ENCODE measurements around the gene SLC35A2.

The SLC35A2 gene

GRCh38 chrX:48911412-48912182, at the start of gene SLC35A2:
Gene SLC35A2 (minus strand): TSS chrX:48911646. CDS start chrX:48911636, 10 bp downstream.
- peak; percentile 80 for DNase-seq (ENCODE audit: low read depth)

DNA sequence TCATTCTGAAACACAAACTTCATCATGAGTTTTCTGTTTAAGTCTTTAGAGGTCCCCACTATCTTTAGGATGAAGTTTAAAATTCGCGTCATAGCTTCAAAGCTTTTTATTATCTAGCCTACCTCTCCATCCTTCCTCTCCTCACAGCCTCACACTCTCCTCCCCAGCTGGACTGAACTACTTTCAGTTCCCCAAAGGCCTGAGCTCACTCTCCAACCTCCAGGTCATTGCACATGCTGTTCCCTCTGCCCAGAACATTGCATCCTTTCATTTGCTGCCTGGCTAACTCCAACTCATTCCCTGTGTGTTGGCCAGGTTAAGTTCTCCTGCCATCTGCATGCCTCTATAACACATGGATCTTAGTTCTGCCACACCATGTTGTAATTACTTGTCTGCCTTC, 48.8 kb upstream of the SLC35A2 start:
- DNase-seq (ENCODE audit: low read depth): no peak

- DNase-seq (ENCODE audit: low read depth): no peak
Measured at GRCh38 chrX:48958635-48959094, 47.2 kb upstream of the SLC35A2 start.

DNA sequence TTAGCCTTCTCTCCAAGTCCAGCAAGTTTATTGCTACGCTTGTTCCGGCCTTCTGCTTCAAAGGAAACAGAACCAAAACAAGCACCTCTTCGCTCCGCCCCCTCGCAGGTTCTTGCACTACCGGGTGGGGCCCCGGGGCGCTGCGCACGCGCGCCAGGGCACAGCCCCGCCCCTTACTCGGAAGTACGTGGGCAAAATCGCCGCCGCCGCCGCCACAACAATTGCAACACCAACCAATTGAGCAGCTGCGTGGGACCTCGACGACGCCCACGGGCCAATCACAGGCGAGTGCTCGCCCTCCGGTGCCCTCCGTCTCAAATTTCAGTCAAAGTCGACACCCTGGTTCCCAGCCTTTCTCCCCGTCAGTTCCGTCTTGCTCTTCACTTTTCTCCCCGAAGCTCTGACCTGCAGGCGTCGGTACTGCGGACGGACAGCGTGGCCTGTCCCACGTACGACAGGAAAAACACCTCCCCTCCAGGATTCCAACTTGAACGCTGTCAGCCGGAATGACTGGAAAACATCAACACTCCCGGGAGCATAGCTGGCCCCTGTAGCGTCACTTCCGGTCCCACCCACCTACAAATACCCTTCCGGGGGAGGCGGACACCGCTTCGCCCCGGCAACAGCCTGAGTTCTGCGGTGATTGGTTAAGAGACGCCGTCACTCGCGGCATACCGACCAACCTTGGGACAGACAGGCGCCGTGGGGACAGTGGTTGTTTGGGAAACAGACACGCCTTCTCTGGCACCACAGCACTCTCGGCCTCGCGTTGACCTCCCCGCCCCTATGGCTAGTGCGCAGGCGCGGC, 46.6 kb upstream of the SLC35A2 start:
- DNase-seq (ENCODE audit: low read depth): peak; percentile 88

DNA sequence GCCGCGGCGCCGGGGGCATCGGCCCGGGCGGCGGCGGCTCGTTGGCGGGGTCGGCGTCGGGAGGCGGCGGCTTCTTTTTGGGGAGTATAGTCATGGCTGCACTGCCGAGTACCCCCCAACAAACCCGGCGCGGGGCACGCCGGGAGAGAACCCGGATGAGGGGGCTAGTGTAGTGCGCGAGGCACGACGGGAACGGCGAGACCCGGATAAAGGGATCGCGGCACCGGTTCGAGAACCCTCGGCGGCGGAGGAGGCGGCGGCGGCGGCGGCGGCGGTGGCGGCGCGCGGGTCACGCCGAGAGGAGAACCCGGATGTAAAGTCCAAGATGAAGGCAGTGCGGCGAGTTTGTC, 46.0 kb upstream of the SLC35A2 start, which contains the start of gene OTUD5:
OTUD5 (minus strand) TSS at position 131 of the 350 bp plus-strand sequence; CDS start at position 94, 37 bp downstream.
- DNase-seq (ENCODE audit: low read depth): peak; percentile 66

- no peak for DNase-seq (ENCODE audit: low read depth)
Measured at GRCh38 chrX:48956728-48957414, 45.4 kb upstream of the SLC35A2 start.

DNA sequence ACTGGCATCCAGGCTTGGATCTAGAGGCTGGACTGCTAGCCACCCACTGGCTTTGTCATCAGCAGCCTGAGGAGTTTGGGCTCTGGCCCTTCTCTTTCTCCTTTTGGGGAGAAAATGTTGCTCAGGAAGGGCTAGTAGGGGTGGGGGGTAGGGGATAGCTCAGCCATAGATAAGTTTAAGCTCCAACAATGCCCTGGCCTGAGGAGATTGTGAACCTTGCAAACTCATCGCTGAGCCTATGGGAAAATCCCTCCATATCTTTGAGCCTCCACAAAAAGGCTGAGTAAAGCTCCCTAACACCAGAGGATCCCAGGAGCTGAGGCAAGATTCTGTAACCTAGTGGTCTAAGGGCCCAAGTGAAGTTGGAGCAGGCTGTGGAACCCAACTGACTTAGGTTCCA, 37.1 kb upstream of the SLC35A2 start:
- no peak for DNase-seq (ENCODE audit: low read depth)

GRCh38 chrX:48945517-48946348, 34.3 kb upstream of the SLC35A2 start:
- DNase-seq (ENCODE audit: low read depth): no peak

DNA sequence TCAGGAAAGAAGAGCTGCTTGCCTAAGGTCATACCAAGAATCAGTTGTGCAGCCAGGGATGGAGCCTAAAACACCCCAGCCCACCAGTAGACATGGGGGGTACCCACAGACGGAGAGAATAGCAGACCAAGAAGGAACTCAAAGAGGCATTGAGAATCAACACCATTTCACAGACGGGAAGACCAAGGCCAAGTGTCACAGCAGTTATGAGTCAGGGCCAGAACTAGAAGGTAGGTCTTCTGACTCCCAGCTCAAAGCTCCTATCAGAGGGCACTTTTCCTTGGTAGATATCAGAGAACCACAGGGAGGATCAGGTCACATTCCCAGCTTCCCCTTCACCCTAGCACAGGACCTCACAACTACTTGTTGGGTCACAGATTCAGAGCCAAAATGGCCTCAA, 31.4 kb upstream of the SLC35A2 start:
- no peak for DNase-seq (ENCODE audit: low read depth)

- DNase-seq (ENCODE audit: low read depth): no peak
Measured at GRCh38 chrX:48940404-48940955, 29.0 kb upstream of the SLC35A2 start.

- DNase-seq (ENCODE audit: low read depth): no peak
Measured at GRCh38 chrX:48939524-48940228, 28.2 kb upstream of the SLC35A2 start.

DNA sequence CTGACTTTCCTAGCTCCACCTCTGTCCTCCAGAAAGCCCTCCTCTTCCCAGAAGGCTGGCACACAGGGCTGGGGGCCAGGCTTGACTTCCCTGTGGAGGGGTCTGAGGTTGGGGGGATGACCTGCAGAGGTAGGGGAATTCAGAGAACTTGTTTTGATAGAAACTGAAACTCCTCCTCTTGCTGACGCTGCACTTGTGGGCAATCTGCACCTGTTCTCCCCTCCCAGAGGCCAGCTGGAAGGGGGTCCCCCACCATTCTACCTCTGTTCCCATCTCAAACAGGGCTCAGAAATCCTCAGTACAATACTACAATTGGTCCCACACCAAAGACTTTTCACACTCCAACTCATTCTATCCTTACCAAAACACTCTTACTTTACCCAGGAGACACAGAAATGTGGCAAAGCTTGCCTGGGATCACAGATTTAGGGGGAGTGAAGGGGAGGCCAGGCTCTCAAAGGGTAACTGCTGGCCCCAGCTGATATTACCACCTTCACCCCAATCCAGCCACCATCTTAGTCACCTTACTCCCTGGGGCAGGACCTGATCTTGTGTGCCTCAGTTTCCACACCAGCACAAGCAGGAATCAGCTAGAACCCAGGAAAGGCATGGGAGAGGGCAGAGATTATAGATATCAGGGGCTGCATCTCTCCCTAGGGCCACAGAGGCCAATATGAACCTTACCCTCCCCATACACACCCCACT, 27.4 kb upstream of the SLC35A2 start:
- peak; percentile 64 for DNase-seq (ENCODE audit: low read depth)

- peak; percentile 80 for DNase-seq (ENCODE audit: low read depth)
Measured at GRCh38 chrX:48937054-48937907, 25.8 kb upstream of the SLC35A2 start.

- DNase-seq (ENCODE audit: low read depth): no peak
Measured at GRCh38 chrX:48936429-48937053, 25.1 kb upstream of the SLC35A2 start.

- no peak for DNase-seq (ENCODE audit: low read depth)
Measured at GRCh38 chrX:48935301-48935670, 23.8 kb upstream of the SLC35A2 start.

DNA sequence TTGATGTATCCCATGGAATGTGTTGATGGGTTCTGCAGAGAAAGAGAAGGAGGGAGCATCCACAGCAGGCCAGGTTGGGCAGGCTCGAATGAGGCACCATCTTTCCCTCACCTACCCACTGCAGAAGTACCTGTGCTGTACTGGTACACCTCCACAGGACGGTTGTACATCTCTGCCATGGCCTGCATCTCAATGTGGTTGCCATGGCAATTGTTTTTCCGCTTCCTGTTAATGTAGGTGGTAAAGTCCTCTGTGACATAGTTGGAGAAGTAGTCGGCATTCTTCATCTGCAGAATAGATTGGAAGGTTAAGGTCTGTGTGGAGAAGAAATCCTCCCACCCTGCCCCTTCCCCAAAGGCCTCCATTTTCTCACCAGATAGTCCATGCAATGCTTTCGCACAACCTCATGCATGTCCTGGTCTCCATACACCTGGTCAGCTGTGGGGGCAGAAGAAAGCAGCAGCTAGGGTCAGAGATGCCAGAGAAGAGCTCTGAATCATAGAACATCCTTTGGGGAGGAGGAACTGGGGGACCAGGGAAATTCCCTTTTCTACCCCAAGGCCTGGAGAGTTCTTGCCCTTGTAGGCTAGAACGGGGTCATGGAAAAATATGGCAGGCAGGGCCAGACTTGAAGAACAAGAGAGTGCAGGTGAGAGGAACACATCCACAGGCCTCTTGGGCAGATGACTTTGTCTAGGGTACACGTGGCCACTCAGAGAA, 23.3 kb upstream of the SLC35A2 start:
- no peak for DNase-seq (ENCODE audit: low read depth)

- DNase-seq (ENCODE audit: low read depth): no peak
Measured at GRCh38 chrX:48933757-48934156, 22.3 kb upstream of the SLC35A2 start.

All from activated T-cell treated with anti-CD3 and anti-CD28 coated beads for 48 hours (primary cell).